GM19239 (cell line): ENCODE results near the gene OSBPL6.
"Not testable (repeated sequence)": the region's sequence is repeated elsewhere in the genome, so short reads cannot be mapped to it uniquely, and the experiment has no call there.

Experiments used
- DNase-seq: peaks from one replicate; pipeline ENCODE4 v3.0.0; 2011; ENCODE audit warnings: low spot score; ENCODE audit not compliant: insufficient read length
- FAIRE-seq: peaks from 2 replicates; lab custom pipeline; 2011; peaks lifted over from hg19 to GRCh38; lab: Jason Lieb, UNC

Gene OSBPL6

GRCh38 chr2:178193823-178194599 lies at the start of gene OSBPL6:
TSS of gene OSBPL6 (plus strand) at chr2:178194512. CDS start at chr2:178306185, 111,673 bp downstream.
- FAIRE-seq: peak; percentile 74

DNA sequence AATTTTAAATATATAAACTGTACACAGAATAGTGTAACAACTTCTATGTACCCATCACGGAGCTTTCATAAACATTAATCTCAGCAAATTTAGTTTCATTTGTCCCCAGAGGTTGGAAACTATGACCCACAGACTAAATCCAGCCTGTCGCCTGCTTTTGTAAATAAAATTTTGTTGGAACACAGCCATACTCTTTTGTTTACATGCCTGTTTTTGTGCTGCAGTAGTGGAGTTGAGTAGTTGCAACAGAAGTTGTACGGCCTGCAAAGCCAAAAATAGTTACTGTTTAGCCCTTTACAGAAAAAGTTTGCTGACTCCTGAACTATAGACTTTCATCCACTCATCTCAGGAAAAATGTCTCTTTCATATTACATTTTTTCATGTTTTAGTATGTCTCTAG lies 42.3 kb upstream of the OSBPL6 start:
- no peak for FAIRE-seq
- no peak for DNase-seq

More at GRCh38 chr2:178193823-178194599, at the start of gene OSBPL6:
- peak; percentile 69 for DNase-seq

DNA sequence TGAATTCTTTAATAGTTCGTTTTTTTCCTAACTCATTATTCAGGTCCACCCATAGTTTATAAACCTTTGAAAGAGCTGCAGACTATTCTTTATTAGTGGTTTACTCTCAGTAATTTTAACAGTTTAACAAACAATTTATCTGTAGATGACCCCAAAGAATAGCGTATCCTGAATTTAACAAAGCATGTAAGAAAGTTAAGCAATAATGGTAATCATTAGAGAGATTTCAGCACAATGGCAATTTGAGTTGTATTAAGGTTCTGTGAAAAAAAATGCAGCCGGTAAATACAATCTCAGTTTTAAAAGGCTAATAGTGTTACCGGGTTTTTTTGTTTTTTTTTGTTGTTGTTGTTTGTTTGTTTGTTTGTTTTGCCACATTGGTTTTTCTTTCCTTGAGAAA lies 41.8 kb upstream of the OSBPL6 start:
- DNase-seq (no peak), FAIRE-seq (no peak)

DNA sequence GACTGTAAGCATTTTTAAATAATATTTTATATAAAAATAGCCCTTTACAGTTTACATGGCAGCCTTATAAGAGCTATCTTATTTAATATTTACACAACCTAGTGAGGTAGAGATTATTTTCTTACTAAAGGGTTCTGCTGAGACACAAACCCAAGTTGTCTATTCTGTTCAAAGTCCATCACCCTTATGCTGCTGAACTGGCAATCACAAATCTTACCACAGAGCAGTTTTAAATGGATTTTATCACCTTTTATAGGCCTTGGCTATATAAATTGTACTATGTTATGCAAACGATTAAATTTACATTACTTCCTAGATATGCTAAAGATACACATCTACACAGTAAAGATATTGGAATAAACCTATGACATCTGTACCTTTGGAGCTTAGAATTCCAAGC lies 41.3 kb upstream of the OSBPL6 start:
- FAIRE-seq (no peak), DNase-seq (no peak)

- not testable (repeated sequence) for DNase-seq, FAIRE-seq
These were observed 40.4 kb upstream of the OSBPL6 start for GRCh38 chr2:178153878-178154277.

- no peak for DNase-seq
- no peak for FAIRE-seq
These were observed 38.8 kb upstream of the OSBPL6 start for GRCh38 chr2:178155524-178155923.

- DNase-seq (no peak), FAIRE-seq (no peak)
These were observed 36.7 kb upstream of the OSBPL6 start for GRCh38 chr2:178157574-178157973.

GRCh38 chr2:178159966-178160365 lies 34.3 kb upstream of the OSBPL6 start:
- FAIRE-seq (no peak), DNase-seq (no peak)

DNA sequence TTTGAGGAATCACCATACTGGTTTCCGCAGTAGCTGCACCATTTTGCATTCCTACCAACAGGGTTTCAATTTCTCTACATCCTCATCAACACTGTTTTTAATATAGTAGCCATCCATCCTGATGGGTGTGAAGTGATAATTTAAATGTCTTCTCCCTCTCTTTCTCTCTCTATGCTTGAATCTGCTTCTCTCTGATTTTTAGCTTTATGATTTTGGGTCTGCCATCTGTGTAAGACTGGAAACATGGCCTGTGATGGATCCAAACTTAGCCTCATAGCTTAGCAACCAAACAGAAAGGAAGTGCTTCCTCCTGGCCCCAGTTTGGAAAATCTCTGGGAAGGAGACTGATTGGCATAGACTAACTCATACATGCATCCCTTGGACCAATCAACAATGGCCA lies 33.7 kb upstream of the OSBPL6 start:
- no peak for DNase-seq
- no peak for FAIRE-seq

DNA sequence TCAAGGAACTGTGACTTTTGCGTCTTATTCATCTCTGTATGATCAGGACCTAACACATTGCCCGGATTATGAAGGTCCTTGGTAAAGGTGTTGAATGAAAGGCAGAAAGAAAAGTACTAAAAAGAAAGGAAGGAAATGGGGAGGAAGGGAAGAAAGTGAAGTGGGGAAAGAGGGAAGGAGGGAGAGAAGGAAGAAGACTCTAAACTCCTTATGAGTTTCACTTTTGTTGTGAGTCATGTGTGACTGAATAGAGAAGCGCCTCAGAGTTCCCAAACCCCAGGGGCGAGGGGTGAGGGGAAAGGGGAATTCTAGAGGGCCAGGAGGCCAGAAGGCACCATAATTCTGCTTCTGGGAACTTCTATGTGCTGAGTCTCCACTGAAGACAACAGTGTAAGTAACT lies 30.9 kb upstream of the OSBPL6 start:
- DNase-seq: no peak

DNA sequence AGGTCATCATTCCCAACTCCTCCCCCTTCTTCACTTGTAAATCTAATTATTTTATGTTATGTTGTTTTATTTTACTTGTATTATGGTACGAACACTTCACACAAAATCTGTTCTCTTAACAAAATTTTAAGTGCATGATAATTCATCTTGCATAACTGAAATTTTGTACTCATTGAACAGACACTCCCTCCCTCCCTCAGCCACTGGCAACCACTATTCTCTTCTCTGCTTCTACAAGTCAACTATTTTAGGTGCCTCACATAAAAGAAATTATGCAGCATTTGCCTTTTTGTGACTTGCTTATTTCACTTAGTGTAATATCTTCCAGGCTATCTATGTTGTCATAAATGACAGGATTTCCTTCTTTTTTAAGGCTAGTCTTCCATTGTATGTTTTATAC lies 30.4 kb upstream of the OSBPL6 start:
- no peak for FAIRE-seq
- DNase-seq: no peak

More for the DNA sequence above, 30.9 kb upstream of the OSBPL6 start:
- no peak for FAIRE-seq

DNA sequence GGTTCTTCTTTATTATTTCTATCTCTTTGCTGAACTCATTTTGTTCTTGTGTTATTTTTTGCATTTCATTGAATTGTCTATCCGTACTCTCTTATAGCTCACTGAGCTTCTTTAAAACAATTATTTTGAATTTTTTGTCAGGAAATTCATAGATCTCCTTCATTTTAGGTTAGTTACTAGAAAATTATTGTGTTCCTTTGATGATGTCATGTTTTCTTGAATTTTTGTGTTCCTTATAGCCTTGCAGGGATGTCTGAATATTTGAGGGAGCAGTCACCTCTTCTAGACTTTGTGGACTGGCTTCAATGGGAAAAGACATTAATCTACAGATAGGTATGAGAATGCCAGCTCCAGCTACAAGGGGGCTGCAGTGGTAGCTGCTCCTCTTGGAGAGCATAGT lies 20.7 kb upstream of the OSBPL6 start:
- no peak for FAIRE-seq
- no peak for DNase-seq

DNA sequence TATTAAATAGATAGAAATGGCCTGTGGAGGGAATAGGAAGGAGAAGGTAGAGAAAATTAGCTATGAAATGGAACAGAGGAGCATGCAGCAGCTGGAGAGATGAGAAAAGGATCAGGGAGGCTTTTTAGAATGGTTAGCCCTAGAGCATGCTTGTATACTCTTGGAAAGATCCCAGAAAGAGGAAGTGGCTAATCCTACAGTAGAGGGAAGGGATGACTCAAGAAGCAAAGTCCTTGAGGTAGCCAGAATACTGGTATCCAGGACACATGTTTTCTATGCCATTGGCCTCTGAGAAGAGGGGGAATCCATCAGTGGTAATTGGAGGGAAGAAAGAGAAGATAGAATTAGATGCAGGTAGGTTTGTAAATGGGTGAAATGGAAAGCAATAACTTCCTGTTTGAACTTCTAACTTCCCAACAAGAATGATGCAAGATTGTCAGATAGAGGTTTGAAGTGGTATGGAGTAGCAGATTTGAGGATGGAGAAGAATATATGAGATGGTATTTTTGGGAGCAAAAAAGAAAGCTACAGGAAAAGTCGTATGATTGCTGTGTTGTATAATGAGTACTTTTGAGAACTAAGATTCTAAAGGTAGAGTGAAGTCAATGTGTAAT lies 17.1 kb upstream of the OSBPL6 start:
- no peak for DNase-seq
- no peak for FAIRE-seq

DNA sequence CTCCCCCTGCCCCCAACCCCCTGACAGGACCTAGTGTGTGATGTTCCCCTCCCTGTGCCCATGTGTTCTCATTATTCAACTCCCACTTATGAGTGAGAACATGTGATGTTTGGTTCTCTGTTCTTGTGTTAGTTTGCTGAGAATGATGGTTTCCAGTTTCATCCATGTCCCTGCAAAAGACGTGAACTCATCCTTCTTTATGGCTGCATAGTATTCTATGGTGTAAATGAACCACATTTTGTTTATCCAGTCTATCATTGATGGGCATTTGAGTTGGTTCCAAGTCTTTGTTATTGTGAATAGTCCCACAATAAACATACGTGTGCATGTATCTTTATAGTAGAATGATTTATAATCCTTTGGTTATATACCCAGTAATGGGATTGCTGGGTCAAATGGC lies 13.7 kb upstream of the OSBPL6 start:
- FAIRE-seq, DNase-seq: not testable (repeated sequence)

- FAIRE-seq: no peak
These were observed 6.5 kb upstream of the OSBPL6 start for GRCh38 chr2:178187861-178188260.

DNA sequence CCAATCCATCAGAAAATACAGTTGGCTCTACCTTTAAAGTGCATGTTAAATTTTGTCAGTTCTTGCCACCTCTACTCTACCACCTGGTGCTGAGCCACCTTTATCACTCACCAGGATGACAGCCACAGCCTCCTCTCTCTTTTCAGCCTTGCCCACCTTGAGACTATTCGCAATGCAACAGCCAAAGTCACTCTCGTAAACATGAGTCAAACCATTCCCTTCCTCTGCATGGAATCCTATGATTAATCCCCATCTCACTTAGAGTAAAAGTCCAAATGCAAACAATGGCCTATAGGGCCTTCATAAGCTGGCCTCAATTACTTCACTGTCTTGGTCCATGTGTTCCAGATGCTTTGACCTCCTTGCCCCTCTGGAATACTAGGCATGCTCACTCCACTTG lies 5.8 kb upstream of the OSBPL6 start:
- no peak for FAIRE-seq
- no peak for DNase-seq

More at GRCh38 chr2:178187861-178188260, 6.5 kb upstream of the OSBPL6 start:
- DNase-seq: no peak

- FAIRE-seq: no peak
- no peak for DNase-seq
These were observed 3.3 kb upstream of the OSBPL6 start for GRCh38 chr2:178191004-178191508.

GRCh38 chr2:178191511-178191910 lies 2.8 kb upstream of the OSBPL6 start:
- no peak for DNase-seq
- no peak for FAIRE-seq

GRCh38 chr2:178193496-178193822 lies 853 bp upstream of the OSBPL6 start:
- DNase-seq (no peak), FAIRE-seq (no peak)

GRCh38 chr2:178194600-178195389 lies 483 bp downstream of the OSBPL6 start:
- FAIRE-seq (no peak), DNase-seq (no peak)
